ENCODE data around the gene FAM53B.
"Not testable (repeated sequence)": the region's sequence is repeated elsewhere in the genome, so short reads cannot be mapped to it uniquely, and the experiment has no call there.

FAM53B gene

GRCh38 chr10:124627866-124628675 lies 116.1 kb downstream of the FAM53B start:
- no peak for DNase-seq (ENCODE audit: low read depth)

DNA sequence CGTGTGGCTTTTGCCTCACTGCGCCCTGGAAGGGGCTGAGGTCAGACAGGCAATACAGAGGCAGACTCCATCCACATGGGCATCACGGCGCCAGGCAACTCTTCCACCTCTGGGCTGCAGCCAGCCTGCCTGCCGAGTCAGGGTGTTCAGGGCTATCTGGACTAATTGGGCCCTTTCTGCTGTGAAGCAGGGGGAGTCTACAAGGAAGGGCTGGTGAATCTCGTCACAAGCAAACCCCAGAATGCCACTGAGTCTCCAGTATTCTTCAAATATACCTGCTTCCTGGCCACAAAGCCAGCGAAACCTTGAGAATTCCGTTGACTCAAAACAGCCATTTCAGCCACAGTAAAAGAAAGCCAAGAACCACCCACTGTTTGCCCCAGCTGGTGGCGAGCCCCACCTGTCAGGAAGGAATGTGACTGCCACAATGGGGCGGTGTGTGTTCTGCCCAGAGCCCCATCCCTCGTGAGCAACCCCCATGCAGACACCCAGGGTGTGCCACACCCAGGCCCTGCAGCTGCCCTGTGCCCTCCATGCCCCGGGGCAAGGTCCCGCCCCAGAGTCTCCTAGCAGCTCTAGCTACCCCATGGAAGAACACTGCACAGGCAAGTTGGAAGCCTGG lies 117.3 kb downstream of the FAM53B start:
- no peak for DNase-seq (ENCODE audit: low read depth)

DNA sequence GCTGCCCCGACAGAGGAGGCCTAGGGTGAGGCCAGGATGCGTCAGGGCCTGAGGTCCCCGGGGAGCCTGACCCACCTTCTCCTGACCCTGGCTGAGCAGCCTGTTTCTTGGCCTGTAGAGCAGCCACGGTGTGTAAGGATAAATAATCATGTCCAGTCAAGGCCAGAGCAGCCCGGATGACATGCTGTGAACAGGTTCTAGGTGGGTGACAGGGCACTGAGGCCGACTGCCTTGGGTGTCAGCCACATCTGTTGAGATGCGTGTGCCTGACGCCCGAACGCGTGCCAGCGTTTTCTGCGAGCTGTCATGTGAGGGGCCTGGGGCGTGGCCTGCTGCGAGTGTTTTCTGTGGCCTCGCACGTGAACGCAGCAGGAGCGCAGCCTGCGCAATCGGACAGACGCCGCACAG lies 118.3 kb downstream of the FAM53B start:
- no peak for DNase-seq (ENCODE audit: low read depth)

DNA sequence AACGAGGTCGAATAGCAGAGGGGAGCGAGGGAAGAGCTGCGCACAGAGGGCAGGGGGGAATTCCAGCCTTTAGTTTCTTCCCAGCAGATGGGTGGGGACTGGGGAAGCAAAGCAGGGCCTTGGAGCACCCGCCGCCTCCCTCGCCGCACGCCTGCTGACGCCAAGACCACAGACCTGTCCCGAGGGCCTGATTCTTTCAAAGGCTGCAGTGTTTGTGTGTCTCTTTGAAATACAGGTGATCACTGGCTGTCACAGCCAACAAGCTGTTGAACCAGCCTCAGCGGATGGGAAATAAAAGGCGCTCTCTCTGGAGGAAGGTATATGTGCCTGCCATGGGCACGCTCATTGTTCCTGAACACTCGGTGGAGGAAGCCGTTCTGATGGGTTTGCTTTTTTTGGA lies 119.3 kb downstream of the FAM53B start:
- no peak for DNase-seq (ENCODE audit: low read depth)

DNA sequence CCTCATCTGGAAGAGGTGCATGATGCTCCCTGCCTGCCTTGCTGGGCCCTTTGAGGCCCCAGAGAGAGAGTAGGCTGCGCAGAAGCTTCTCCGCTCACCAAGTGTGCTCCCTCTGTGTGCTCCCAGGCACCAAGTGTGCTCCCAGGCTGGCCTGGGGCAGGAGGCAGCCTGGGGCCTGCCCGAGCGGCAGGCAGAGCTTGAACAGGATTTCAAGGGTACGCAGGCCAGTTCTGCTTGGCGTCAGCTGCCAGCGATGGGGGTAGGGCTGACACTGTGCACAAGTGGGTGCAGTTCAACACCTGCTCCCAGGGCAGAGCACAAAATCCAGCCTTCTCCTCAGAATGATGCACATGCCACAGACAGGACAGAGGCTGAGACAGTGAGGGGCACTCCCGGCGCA lies 119.7 kb downstream of the FAM53B start:
- no peak for DNase-seq (ENCODE audit: low read depth)

GRCh38 chr10:124624006-124624405 lies 120.2 kb downstream of the FAM53B start:
- no peak for DNase-seq (ENCODE audit: low read depth)

GRCh38 chr10:124622866-124623536 lies 121.2 kb downstream of the FAM53B start:
- no peak for DNase-seq (ENCODE audit: low read depth)

GRCh38 chr10:124622158-124622557 lies 122.0 kb downstream of the FAM53B start:
- DNase-seq (ENCODE audit: low read depth), result no peak

DNA sequence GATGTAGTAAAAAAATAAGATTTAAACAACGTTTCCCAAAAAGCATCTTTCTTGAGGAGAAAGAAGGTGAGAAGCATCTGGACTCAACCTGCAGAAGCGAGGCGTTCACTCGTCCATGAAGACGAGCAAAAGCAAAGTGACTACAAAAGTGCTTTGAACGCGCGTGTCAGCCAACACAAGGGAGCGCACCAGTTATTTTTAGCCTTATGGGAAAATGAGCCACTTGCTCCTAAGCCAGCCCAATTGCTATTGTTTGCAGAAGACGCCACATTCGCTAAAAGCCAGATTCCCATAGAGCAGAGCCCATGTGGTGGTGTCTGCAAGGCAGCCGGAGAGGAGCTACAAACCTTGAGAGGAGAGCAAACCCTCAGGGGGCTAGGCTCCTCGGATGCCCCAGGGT lies 122.5 kb downstream of the FAM53B start:
- no peak for DNase-seq (ENCODE audit: low read depth)

DNA sequence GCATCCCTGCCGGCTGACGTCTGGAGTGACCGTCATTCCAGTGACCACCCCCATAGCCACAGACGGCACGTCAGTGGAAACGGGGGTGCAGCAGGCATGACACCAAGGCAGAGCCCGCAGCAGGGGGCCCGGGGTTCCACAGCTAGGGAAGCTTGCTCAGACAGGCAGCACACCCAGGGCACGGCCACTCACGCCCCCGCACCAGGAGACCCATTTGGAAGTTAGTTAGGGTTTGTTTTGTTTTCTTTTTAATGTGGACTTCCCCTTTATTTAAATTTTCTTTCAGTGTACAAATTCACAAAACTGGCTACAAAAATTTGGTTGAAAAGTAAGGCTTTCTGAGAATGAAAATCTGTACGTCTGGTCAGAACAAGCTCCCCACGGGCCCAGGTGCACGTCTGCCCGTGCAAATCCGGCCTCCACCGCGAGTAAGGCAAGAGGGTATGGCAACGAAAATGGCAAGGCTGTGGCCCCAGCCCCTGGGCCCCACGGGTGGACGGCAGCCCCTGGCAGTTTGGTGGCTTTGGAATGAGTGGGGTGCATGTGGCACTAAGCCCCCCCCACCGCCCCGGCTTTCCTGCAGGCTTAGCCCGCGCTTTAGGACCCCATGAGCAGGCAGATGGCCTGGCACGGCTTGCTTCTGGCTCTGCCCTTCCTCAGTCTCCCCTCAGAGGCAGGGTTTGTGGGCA lies 124.2 kb downstream of the FAM53B start:
- DNase-seq (ENCODE audit: low read depth), result no peak

- DNase-seq (ENCODE audit: low read depth), result no peak
Measured at GRCh38 chr10:124619195-124619594, 125.0 kb downstream of the FAM53B start.

DNA sequence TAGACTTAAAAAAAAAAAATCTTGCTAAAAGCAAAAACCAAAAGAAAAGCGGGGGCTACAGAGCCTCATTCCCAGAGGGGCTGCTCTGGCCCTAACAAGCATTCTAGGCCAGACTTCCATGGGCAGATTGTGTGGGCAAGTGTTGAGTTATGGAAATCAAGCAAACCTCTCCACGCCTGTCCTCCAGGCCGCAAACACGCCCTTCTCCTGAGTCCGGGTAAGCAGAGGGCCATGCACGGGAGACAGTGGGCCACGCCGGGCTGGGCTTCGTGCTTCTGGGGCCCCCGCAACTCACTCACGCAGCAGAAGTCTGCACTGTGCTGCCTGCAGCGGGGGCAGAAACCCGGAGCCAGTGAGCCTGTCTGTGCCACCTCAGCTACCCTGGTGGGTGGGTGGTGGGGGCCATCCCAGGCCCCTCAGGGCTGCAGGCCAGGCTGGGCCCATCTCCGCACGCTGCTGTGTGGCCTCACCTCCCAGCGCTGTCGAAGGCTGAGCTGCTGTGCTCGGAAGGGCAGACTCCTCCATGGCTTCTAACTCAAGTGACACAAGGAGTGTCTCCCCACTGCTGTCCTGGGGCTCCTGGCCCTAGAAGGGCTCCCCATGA lies 125.6 kb downstream of the FAM53B start:
- DNase-seq (ENCODE audit: low read depth), result no peak

DNA sequence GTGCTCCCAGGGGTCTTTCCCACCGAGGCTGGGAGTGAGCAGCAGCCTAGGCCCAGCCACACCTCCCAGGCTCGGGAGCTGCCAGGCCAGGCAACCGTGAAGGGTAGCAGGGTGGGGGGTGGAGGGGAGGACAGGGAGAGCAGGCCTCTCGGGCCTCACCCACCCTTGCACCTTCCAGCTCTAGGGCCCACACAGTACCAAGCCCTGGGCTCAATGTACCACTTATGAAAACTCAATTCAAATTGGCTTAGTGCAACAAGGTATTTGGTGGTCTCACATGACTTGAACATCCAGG lies 127.4 kb downstream of the FAM53B start:
- DNase-seq (ENCODE audit: low read depth), result no peak

DNA sequence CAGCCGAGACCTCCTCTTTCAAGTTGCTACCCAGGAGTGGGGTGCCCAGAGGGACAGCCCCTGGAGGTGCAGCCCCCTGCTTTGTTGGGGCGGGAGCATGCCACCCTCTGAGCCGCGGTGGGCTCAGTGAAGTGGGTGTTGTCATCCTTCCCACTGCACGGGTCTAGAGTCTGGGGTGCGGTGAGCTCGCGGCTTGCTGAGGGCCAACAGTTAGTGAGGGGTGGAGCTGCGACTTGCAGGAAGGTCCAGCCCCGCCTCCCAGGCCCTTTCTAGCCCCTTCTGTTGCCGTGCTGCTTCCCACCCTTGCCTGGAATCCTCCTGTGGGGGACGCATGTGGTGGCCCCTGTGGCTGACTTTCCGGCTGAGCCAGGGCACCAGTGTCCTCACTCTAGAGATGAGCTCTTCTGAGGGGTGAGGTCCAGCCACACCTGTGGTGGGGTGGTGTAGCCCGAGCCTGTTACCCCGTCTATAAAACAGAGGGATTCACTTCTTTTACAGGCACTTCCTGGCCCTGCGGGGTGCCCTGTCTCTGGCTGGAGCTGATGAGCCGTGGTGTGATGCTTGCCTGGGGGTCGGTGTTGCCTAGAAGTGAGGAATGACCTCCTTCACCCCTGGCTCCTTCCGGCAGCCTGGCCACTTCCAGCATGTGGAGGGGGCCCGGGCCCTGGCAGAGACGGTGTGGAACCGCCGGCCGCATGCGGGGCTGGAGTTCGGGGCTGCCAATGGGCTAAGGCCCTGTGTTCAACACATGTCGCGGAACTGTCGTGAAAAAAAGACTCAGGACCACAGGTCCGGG lies 127.9 kb downstream of the FAM53B start:
- DNase-seq (ENCODE audit: low read depth), result no peak

DNA sequence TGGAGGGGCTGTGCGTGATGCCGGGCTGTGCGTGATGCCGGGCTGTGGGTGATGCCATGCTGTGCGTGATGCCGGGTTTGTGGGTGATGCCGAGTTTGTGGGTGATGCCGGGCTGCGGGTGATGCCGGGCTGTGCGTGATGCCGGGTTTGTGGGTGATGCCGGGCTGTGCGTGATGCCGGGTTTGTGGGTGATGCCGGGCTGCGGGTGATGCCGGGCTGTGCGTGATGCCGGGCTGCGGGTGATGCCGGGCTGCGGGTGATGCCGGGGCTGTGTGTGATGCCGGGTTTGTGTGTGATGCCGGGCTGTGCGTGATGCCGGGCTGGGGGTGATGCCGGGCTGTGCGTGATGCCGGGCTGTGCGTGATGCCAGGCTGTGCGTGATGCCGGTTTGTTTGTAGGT lies 128.9 kb downstream of the FAM53B start:
- no peak for DNase-seq (ENCODE audit: low read depth)

DNA sequence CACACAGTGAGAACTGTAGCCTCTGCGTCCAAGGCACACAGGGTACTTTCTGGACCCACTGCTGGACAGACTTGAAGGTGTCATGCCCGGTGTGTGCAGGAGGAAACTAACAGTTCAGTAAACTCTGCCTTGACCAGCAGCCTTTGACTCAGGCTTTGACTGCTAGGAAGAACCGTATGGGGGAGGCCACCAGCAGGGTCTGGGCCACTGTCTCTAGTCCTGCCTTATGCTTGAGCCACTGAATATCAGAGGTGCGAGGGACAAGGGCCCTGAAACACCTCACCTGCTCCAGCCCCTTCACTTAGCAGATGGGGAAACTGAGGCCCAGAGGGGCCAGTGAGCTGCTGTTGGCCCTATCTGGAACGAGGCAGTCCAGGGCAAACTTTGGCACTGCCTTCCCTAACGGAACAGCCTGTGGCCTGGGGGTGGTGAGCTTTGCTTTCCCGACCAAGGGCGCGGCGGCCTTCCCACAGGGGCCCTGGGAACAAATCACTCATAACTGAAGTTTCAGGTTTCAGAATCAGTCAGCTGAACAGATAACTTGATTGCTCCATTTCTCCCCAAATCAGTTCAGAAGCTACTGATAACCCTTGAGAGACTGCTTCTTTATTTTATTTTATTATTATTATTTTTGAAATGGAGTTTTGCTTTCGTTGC lies 130.0 kb downstream of the FAM53B start:
- no peak for DNase-seq (ENCODE audit: low read depth)

DNA sequence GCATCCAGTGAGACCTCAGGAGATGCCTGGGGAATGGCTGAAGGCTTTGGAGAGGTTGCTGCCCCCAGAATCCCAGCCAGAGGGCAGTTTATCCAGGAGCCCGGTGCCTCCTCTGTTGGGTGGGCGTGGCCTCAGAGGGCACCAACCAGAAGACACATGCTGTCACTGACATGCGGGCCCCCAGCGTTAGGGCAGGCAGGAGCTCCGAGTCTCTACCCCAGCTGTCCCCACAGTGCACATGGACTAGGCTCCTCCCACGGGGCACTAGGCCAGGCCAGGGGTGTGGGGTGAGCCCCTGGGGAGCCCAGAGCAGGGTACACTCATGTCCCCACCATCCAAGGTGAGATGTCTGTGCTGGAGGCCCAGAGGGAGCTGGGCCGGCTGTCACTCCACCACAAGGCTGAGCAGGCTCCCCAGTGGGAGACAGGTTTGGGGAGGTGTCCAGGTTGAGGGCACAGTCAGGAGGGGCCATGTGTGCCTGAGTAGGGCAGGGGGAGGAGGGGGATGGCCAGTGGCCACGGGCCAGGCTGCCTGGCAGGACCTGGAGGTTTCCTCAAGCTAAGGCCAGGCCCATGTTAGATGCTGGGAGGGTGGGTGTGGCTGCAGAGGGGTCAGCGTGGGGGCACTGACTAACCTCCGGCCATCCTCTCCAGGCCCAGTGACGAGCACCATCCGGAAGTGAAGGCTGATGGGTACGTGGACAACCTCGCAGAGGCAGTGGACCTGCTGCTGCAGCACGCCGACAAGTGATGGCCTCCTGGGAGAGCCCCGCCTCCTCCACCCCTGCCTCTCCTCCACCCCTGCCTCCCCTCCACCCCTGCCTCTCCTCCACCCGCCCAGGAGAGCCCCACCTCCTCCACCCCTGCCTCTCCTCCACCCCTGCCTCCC lies 131.3 kb downstream of the FAM53B start:
- DNase-seq (ENCODE audit: low read depth), result peak; percentile 4

DNA sequence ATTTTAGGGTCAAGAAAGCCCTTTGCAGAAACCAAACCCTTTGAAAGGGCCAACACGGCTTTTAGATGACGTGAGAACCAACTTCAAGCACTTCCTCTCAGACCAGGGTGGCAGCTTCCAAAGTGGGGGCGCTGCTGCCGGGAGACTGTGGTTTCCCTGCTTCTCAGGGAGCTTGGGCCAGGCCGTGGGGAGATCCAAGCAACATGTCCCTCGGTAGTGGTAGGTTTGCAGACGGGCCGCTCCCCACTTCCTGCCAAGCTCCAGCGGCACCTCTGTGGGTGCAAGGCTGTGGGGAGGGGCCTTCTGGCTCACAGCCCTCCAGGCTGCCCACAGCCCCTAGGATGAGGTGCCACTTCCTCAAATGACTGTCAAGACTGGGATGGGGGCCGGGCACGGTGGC lies 132.4 kb downstream of the FAM53B start:
- DNase-seq (ENCODE audit: low read depth), result no peak

DNA sequence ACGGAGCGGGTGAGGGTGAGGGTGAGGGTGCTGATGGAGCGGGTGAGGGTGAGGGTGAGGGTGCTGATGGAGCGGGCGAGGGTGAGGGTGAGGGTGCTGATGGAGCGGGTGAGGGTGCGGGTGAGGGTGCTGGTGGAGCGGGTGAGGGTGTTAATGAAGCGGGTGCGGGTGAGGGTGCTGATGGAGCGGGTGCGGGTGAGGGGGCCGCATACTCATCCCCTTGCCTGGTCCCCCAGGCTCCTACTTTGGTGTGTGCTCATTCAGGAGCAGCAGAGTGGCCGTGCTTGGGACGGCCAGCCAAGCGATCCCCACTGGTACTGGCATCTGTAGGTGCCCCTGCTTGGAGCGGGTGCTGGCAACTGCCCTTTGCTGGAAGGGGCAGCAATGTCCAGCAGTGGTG lies 133.3 kb downstream of the FAM53B start:
- not testable (repeated sequence) for DNase-seq (ENCODE audit: low read depth)

GRCh38 chr10:124610186-124610585 lies 134.0 kb downstream of the FAM53B start:
- not testable (repeated sequence) for DNase-seq (ENCODE audit: low read depth)

Data from GM04504 (cell line).